ENCODE measurements around the gene MBD3.
"Not testable (repeated sequence)": the region's sequence is repeated elsewhere in the genome, so short reads cannot be mapped to it uniquely, and the experiment has no call there.

Gene MBD3

DNA sequence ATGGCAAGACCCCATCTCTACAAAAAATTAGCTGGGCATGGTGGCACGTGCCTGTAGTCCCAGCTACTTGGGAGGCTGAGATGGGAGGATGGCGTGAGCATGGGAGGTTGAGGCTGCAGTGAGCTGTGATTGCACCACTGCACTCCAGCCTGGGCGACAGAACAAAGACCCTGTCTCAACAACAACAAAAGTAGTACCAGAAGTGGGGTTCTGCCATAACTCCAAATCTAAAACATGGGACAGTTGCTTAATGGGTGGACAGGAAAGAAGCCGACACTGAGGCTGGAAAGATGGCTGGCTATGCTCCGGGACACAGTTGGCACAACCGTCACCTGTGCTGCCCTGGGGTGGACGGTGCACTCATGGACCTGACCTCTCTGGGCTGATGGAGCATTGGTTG, 57.0 kb downstream of the MBD3 start:
- not testable (repeated sequence) for H3K36me3 ChIP-seq (ENCODE audit: insufficient read depth, low read length); H3K9me3 ChIP-seq (ENCODE audit: control insufficient read depth, insufficient read depth, low read length); H3K9ac ChIP-seq (ENCODE audit: low read depth, low read length); H3K4me1 ChIP-seq (ENCODE audit: insufficient read depth, low read length)

DNA sequence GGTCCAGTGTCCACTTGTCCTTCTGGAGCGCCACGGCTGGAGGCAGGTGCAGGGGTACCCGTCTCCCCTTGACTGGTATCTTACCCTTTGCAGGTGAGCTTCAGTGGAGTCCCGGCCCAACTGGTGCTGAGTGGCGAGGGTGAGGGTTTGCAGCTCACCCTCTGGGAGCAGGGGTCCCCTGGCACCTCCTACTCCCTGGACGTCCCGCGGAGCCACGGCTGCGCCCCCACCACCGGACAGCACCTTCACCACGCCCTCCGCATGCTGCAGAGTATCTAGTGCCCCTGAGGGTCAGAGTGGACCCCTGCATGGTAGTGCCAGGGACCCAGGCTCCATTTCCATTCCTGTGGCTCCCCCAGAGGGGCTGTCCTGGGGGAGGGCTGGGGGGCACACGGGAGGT, 57.7 kb downstream of the MBD3 start:
- no peak overlapping the region for H3K9ac ChIP-seq (ENCODE audit: low read depth, low read length)
- no peaks in the 10 kb centered on the region for H3K4me1 ChIP-seq (ENCODE audit: insufficient read depth, low read length)
- H3K36me3 ChIP-seq (ENCODE audit: insufficient read depth, low read length), result no peaks in the 10 kb centered on the region
- no peaks in the 10 kb centered on the region for H3K9me3 ChIP-seq (ENCODE audit: control insufficient read depth, insufficient read depth, low read length)

DNA sequence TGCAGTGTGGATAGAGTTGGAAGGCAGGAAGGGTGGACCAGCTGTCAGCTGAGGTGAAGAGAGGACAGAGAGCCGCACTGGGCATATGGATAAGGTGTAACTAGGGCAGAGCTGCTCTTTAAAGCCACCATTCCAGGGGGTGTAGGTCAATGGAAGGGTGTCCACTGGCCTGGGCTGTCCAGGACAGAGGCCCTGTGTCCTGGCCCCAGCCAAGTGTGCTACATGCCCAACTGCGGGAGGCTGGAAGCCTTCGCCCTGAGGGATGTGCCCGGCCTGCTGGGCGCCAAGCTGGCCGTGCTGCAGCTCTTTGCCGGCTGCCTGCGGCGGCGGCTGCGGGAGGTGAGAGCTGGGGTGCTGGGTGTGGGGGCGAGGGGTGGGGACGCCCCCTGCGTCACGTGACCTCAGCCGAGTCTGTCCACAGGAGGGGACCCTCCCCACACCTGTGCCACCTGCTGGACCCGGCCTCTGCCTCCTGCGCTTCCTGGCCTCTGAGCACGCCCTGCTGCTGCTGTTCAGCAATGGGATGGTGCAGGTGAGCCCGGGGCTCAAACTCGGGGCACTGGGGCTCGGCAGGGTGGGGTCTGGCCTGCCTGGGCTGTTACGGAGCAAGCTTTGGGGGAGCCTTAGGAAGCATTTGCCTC, 59.0 kb downstream of the MBD3 start:
- Histone ChIP-seq H3K4me1 (ENCODE audit: insufficient read depth, low read length) (no peaks in the 10 kb centered on the region), H3K9ac (ENCODE audit: low read depth, low read length) (no peak overlapping the region), H3K36me3 (ENCODE audit: insufficient read depth, low read length) (no peaks in the 10 kb centered on the region), H3K9me3 (ENCODE audit: control insufficient read depth, insufficient read depth, low read length) (no peaks in the 10 kb centered on the region)

DNA sequence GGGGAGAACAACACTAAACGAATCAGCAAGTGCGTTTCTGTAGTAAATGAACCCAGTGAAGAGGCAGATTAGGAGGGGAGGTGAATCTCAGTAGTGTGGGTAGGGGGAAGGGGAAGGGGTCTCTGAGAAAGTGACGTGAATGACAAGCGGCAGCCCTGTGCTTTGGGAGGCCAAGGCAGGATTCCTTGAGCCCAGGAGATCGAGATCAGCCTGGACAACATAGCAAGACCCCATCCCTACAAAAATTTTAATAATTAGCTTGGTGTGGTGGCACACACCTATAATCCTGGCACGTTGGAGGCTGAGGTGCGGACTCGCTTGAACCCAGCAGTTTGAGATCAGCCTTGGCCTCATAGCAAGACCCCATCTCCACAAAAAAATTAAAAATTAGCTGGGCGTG, 60.7 kb downstream of the MBD3 start:
- Histone ChIP-seq H3K9me3 (ENCODE audit: control insufficient read depth, insufficient read depth, low read length) (no peaks in the 10 kb centered on the region), H3K9ac (ENCODE audit: low read depth, low read length) (no peak overlapping the region), H3K4me1 (ENCODE audit: insufficient read depth, low read length) (no peaks in the 10 kb centered on the region), H3K36me3 (ENCODE audit: insufficient read depth, low read length) (no peaks in the 10 kb centered on the region)

DNA sequence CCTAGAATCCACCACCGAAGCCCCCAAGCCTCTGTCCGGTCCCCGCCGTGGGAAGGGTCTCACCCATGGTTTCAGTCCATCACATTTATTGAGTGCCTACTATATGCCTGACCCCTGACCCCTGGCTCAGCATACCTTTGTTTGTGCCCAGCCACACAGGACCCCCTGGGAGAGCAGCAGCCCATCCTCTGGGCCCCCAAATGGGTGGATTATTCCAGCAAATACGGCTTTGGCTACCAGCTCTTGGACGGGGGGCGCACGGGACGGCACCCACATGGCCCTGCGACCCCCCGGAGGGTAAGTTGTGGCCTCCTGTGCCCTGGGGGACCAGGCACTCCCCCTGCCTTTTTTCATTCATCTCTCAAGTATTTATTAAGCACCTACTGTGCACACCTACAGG, 61.1 kb downstream of the MBD3 start:
- Histone ChIP-seq H3K36me3 (ENCODE audit: insufficient read depth, low read length) (no peaks in the 10 kb centered on the region), H3K9ac (ENCODE audit: low read depth, low read length) (no peak overlapping the region), H3K4me1 (ENCODE audit: insufficient read depth, low read length) (no peaks in the 10 kb centered on the region), H3K9me3 (ENCODE audit: control insufficient read depth, insufficient read depth, low read length) (no peaks in the 10 kb centered on the region)

DNA sequence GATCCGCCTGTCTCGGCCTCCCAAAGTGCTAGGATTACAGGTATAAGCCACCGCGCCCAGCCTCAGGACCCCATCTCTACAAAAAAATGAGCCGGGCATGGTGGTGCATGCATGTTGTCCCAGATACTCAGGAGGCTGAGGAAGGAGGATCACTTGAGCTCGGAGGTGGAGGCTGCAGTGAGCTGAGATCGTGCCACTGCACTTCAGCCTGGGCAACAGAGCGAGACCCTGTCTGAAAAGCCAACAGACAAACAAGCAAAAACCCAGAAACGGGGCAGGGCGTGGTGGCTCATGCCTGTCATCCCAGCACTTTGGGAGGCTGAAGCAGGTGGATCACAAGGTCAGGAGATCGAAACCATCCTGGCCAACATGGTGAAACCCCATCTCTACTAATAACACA, 61.8 kb downstream of the MBD3 start:
- H3K36me3 ChIP-seq (ENCODE audit: insufficient read depth, low read length); H3K9me3 ChIP-seq (ENCODE audit: control insufficient read depth, insufficient read depth, low read length); H3K4me1 ChIP-seq (ENCODE audit: insufficient read depth, low read length); H3K9ac ChIP-seq (ENCODE audit: low read depth, low read length): not testable (repeated sequence)

DNA sequence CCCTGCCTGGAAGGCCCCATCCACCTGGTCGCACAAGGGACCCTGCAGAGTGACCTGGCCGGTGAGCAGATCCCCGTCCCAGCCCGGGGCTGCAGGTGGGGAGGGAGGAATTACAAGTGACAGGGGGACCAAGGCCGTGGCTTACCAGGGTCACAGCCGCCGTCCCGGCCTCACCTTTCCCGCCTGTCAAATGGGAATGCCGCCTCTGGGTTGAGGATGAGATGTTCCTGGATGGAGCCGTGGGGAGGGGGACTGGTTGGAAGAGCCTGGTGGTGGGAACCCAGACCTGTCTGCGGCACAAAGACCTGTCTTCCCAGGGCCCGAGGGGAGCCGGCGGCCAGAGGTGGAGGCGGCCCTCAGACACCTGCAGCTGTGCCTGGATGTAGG, 63.2 kb downstream of the MBD3 start:
- no peaks in the 10 kb centered on the region for H3K4me1 ChIP-seq (ENCODE audit: insufficient read depth, low read length)
- H3K36me3 ChIP-seq (ENCODE audit: insufficient read depth, low read length), result no peaks in the 10 kb centered on the region
- no peaks in the 10 kb centered on the region for H3K9me3 ChIP-seq (ENCODE audit: control insufficient read depth, insufficient read depth, low read length)
- H3K9ac ChIP-seq (ENCODE audit: low read depth, low read length), result no peak overlapping the region

DNA sequence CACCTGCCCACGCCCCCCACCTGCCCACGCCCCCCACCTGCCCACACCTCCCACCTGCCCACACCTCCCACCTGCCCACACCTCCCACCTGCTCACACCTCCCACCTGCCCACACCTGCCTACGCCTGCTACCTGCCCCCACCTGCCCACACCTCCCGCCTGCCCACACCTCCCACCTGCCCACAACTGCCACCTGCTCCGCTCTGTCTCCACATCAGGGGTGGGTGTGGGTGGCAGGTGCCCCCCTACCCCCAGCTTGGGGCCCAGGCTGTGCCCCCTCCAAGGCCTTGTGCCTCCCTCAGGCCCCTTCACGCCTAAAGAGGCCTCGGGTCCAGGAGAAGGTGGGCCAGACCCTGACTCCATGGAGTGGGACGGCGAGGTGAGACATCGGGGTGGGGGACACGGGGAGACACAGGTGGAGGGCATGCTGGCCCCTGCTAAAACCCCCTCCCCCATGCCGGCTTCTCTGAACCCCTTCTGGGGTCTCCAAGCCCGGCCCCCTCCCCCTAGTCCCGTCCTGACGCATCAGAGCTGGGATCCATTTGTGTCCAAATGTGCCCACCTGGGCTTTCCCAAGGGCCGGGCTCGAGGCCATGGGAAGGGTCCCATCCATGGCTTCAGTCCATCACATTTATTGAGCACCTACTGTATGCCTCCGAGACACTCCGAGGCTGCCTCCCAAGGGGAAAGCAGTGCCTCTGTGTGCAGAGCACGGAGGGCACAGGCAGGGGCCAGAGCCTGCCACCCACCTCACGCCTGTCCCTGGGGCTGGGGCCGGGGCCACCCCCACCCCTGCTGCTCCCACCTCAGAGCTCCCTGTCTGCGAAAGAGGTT, 63.9 kb downstream of the MBD3 start:
- Histone ChIP-seq H3K9ac (ENCODE audit: low read depth, low read length) (no peak overlapping the region), H3K4me1 (ENCODE audit: insufficient read depth, low read length) (no peaks in the 10 kb centered on the region), H3K9me3 (ENCODE audit: control insufficient read depth, insufficient read depth, low read length) (no peaks in the 10 kb centered on the region), H3K36me3 (ENCODE audit: insufficient read depth, low read length) (no peaks in the 10 kb centered on the region)

DNA sequence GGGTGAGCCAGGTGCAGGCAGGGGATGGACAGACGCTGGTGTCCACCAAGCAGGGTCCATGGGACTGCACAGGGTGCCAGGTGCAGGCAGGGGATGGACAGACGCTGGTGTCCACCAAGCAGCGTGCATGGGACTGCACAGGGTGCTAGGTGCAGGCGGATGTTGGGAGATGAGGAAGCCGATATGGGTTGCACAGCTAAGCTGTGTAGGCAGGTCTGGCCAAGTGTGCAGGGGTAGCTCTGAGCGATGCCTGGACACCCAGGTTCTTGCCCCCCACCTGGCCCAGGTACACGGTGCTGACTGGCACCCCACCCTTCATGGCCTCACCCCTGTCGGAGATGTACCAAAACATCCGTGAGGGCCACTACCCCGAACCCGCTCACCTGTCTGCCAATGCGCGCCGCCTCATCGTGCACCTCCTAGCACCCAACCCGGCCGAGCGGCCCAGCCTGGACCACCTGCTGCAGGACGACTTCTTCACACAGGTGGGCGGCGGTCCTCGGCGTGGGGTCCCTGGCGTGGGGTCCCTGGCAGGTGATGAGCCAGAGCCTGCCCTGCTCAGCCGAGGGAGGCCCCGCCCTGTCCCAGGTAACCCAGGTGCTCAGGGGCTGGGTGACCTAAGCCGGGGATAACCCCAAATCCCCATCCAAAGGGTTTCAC, 64.9 kb downstream of the MBD3 start:
- H3K9ac ChIP-seq (ENCODE audit: low read depth, low read length), result no peak overlapping the region
- no peaks in the 10 kb centered on the region for H3K9me3 ChIP-seq (ENCODE audit: control insufficient read depth, insufficient read depth, low read length)
- H3K4me1 ChIP-seq (ENCODE audit: insufficient read depth, low read length), result no peaks in the 10 kb centered on the region
- H3K36me3 ChIP-seq (ENCODE audit: insufficient read depth, low read length), result no peaks in the 10 kb centered on the region

DNA sequence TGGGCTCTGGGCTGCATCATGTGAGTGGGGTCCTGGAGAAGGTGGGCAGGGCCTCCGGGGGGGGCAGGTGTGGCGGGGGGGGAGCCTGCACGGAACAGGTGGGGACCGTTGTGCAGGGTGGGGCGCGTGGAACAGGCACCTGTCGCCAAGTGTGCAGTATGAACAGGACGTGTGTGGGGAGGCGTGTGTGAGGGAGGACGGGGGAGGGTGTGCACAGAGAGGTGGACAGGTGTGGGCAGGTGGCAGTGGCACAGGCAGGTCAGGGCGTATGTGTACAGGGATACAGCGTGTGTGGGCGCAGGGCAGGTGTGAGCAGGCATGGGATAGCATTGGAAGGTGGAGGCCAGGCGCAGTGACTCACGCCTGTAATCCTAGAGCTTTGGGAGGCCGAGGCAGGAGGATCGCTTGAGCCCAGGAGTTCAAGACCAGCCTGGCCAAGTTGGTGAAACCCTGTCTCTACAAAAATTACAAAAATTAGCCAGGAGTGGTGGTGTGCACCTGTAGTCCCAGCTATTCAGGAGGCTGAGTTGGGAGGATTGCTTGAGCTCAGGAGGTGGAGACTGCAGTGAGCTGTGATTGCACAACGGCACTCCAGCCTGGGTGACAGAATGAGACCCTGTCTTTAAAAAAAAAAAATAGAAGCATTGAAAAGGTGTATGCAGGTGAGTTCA, 65.6 kb downstream of the MBD3 start:
- no peaks in the 10 kb centered on the region for H3K4me1 ChIP-seq (ENCODE audit: insufficient read depth, low read length)
- H3K36me3 ChIP-seq (ENCODE audit: insufficient read depth, low read length), result no peaks in the 10 kb centered on the region
- H3K9ac ChIP-seq (ENCODE audit: low read depth, low read length), result no peak overlapping the region
- H3K9me3 ChIP-seq (ENCODE audit: control insufficient read depth, insufficient read depth, low read length), result no peaks in the 10 kb centered on the region

DNA sequence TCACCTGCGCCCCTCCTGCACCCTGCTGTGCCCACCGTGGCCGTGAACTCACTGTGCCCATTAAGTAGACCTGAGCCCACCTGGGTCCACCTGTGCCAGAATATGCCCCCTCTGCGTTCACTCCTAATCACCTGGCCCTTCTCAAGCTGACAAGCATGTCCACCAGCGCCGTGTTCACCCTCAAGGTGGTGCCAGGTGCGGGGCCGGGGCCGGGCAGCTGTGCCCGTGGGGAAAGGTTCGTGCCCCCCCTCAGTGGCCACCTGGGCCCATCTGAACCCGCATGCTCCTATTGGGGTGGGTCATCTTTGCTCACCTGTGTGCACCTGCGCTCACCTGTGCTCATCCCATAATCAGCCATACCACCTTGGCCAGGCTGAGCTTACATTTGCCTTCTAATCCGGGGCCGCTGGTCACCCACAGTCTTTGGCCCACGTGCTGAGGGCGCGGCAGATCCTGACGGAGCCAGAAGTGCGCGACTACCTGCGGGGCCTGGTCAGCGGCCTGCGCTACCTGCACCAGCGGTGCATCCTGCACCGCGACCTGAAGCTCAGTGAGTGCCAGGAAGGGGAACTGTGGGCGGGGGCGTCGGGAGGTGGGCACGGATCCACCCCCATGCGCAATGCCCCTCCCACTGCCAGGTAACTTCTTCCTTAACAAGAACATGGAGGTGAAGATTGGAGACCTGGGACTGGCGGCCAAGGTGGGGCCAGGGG, 66.4 kb downstream of the MBD3 start:
- H3K9ac ChIP-seq (ENCODE audit: low read depth, low read length), result no peak overlapping the region
- H3K4me1 ChIP-seq (ENCODE audit: insufficient read depth, low read length), result no peaks in the 10 kb centered on the region

DNA sequence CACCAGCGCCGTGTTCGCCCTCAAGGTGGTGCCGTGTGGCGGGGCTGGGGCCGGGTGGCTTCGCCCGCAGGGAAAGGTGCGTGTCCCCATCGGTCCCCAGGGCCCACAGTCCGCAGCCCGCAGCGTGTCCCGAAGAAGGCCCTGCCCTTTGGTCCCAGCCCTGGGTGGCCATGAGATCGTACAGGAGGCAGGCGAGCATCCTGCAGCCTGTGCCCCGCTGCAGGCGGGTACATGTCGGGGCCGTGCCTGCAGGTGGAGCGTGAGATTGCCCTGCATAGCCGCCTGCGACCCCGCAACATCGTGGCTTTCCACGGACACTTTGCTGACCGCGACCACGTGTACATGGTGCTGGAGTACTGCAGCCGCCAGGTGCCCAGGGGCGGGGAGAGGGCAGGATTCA, 67.3 kb downstream of the MBD3 start:
- no peaks in the 10 kb centered on the region for H3K4me1 ChIP-seq (ENCODE audit: insufficient read depth, low read length)
- H3K36me3 ChIP-seq (ENCODE audit: insufficient read depth, low read length), result no peaks in the 10 kb centered on the region
- H3K9ac ChIP-seq (ENCODE audit: low read depth, low read length), result no peak overlapping the region
- no peaks in the 10 kb centered on the region for H3K9me3 ChIP-seq (ENCODE audit: control insufficient read depth, insufficient read depth, low read length)

More for the DNA sequence above, 66.4 kb downstream of the MBD3 start:
- Histone ChIP-seq H3K9me3 (ENCODE audit: control insufficient read depth, insufficient read depth, low read length) (no peaks in the 10 kb centered on the region), H3K36me3 (ENCODE audit: insufficient read depth, low read length) (no peaks in the 10 kb centered on the region)

DNA sequence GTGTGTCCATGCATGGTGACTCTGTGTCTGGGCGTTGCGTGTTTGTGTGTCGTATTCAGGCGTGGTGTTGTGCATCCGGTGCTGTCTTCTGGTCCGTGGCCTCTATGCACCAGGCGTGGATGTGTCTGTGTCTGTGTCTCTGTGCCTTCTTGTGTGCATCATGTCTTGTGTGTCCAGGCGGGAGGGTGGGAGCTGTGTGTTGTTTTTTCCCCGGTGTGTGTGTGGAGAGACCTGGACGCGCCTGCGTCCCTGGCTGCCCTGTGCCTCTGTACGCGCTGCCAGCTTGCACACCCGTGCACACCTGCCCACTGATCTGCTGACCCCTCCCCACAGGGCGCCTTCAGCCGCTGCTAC, 67.7 kb downstream of the MBD3 start:
- H3K36me3 ChIP-seq (ENCODE audit: insufficient read depth, low read length), result no peaks in the 10 kb centered on the region
- H3K4me1 ChIP-seq (ENCODE audit: insufficient read depth, low read length), result no peaks in the 10 kb centered on the region
- H3K9me3 ChIP-seq (ENCODE audit: control insufficient read depth, insufficient read depth, low read length), result no peaks in the 10 kb centered on the region
- no peak overlapping the region for H3K9ac ChIP-seq (ENCODE audit: low read depth, low read length)

DNA sequence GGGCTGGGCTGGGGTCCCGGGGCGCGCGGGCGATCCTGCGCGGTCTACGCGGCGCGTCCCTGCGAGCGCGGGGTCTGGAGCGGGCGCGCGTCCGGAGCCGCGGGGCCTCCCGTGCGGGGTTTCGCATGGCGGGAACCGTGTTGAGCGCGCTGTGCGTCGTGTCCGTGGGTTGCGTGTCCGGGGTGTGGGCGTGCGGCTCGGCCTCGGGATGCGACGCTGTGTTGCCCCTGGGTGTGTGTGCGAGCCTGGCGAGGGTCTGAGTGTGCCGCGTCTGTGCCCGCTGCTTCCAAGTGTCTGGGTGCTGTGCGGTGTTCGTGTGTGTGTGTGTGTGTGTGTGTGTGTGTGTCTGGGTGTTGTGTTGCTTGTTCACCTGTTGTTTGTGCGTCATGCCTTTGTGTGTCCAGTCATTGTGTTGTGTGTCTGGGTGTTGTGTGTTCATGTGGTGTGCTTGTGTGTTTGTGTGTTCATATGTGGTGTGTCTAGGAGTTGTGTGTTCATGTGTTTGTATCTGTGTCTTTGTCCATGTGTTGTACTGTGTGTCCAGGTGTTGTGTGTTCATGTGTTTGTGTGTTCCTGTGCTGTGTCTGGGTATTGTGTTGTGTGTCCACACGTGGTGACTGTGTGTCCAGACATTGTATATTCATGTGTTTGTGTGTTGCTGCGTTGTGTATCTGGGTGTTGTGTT, 68.2 kb downstream of the MBD3 start:
- no peaks in the 10 kb centered on the region for H3K36me3 ChIP-seq (ENCODE audit: insufficient read depth, low read length)
- H3K9ac ChIP-seq (ENCODE audit: low read depth, low read length), result peak overlapping the region; percentile 47; the same call in 1 of the 2 replicates
- no peaks in the 10 kb centered on the region for H3K9me3 ChIP-seq (ENCODE audit: control insufficient read depth, insufficient read depth, low read length)
- no peaks in the 10 kb centered on the region for H3K4me1 ChIP-seq (ENCODE audit: insufficient read depth, low read length)
